NCI-H1930 (cell line): Measurements from ENCODE around the gene DRD1.
"Not testable (repeated sequence)": the region's sequence is repeated elsewhere in the genome, so short reads cannot be mapped to it uniquely, and the experiment has no call there.

Experiments
- DNase-seq, 2 experiments: peaks; one replicate each; lab custom pipeline; 2025; lab: John Stamatoyannopoulos, UW

The DRD1 gene

DNA sequence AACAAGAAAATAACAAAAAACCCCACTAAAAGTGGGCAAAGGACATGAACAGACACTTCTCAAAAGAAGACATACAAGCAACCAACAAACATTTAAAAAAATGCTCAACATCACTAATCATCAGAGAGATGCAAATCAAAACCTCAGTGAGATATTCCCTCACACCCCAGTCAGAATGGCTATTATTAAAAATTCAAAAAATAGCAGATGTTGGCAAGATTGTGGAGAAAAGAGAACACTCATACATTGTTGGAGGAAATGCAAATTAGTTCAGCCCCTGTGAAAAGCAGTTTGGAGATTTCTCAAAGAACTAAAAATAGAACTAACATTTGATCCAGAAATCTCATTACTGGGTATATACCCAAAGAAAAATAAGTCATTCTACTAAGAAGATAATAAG lies 19.4 kb downstream of the DRD1 start:
- not testable (repeated sequence) for DNase-seq

GRCh38 chr5:175422058-175422457 lies 21.9 kb downstream of the DRD1 start:
- DNase-seq = no peak

- no peak for DNase-seq
These were observed 23.6 kb downstream of the DRD1 start for GRCh38 chr5:175420383-175420782.

- DNase-seq = no peak
These were observed 25.7 kb downstream of the DRD1 start for GRCh38 chr5:175418251-175418650.

DNA sequence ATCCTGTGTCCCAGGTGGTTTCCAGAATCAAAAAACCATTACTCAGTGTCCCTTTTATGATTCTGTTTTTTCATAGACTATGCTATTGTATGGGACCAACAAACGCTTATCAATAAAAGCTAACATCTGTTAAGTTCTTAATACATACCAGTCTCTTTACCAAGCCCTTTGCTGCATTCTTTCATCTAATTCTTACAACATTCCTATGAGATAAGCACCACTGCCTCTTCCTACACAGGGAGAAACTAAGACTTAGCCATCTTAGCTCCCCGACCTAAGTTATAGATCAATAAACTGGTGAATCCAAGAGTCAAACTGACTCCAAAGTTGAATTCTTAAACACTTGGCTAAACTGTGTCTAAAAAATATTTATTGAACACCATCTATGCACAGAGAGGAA lies 26.6 kb downstream of the DRD1 start:
- no peak for DNase-seq

DNA sequence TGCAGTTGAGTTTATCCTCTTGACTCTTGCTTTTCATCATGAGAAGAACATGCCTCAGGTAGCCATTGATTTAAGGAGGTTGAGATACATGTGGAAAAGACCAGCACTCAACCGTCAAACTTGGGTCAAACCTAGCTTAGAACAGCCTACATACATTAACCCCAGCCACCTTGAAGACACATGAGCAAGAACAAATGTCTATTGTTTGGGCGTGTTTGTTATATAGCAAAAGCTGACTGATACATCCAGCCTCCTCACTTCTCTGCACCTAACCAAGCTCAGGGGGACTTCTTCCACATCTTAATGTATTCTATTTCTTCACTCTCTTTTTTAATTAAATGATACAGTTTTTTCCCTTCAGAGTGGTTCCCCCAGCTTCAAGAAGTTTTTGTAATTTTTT lies 28.7 kb downstream of the DRD1 start:
- no peak for DNase-seq

DNA sequence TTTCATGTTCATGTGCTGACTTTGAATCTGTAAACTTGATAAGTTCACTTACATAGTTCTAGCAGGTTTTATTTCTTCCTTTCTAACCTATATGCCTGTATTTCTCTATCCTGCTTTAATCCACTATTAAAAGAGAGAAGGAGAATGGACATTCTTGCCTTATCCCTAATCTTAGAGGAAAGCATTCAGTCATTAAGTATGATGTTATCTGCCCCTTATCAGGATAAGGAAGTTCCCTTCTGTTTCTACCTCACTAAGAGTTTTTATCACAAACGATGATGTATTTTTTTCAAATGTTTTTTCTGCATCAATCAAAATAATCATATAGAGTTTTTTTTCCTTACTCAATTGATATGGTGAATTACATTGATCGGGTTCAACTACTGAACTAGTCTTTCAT lies 33.1 kb downstream of the DRD1 start:
- no peak for DNase-seq

GRCh38 chr5:175406300-175406699 lies 37.7 kb downstream of the DRD1 start:
- DNase-seq = no peak

DNA sequence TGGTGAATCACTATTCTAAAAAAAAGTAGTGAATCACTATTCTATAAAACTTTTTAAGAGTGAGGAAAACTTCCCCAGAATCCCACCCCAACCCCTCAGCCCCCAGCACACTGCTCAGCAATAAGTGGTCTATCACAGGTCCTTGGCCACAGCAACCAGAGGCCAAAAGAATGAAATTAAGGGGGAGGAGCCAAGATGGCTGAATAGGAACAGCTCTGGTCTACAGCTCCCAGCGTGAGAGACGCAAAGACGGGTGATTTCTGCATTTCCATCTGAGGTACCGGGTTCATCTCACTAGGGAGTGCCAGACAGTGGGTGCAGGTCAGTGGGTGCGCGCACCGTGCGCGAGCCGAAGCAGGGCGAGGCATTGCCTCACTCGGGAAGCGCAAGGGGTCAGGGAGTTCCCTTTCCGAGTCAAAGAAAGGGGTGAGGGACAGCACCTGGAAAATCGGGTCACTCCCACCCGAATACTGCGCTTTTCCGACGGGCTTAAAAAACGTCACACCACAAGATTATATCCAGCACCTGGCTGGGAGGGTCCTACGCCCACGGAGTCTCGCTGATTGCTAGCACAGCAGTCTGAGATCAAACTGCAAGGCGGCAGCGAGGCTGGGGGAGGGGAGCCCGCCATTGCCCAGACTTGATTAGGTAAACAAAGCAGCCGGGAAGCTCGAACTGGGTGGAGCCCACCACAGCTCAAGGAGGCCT lies 46.2 kb downstream of the DRD1 start:
- not testable (repeated sequence) for DNase-seq

DNA sequence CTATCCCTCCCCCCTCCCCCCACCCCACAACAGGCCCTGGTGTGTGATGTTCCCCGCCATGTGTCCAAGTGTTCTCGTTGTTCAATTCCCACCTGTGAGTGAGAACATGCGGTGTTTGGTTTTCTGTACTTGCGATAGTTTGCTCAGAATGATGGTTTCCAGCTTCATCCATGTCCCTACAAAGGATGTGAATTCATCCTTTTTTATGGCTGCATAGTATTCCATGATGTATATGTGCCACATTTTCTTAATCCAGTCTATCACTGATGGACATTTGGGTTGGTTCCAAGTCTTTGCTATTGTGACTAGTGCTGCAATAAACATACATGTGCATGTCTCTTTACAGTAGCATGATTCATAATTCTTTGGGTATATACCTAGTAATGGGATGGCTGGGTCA lies 48.6 kb downstream of the DRD1 start:
- not testable (repeated sequence) for DNase-seq

GRCh38 chr5:175394601-175395000 lies 49.4 kb downstream of the DRD1 start:
- DNase-seq = no peak

DNA sequence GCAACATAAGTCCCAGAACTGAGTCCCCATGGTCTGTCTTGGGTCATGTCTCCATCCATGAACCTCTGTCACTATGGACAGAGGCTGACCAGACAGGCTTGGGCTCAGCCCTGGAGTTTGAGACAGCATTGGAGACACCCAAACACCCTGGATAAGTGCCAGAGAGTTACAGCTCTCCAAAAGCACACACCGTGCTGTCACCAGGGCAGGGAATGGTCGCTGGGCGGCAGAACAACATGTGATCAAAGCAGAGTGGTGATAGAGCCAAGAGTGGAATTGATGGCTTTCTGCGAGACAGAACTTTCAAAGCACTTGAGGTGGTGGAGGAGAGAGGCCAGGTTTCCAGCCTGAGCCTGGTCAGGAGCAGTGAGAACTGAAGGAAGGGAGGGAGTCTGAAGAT lies 50.1 kb downstream of the DRD1 start:
- no peak for DNase-seq

DNA sequence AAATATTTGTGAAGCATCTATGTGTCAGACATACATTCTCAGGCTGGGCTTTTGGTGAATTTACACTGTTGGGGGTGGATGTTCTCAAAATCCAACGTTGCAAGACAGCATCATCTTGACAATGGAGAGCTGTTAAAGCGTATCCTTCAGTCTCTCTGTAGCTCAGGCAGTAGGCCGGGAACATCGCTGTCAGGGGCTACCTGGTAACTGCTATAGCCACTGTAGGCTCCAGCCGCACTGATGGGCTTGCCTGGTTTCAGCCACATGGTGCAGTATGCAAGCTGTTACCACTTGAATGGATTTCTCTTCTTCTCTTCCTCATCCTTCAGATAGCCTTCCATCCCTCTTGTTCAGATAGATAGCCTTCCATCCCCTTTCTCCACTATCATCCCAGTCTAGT lies 51.7 kb downstream of the DRD1 start:
- DNase-seq = no peak

GRCh38 chr5:175390352-175391083 lies 53.5 kb downstream of the DRD1 start:
- no peak for DNase-seq
